ENCODE results near the gene XPC.

DNA sequence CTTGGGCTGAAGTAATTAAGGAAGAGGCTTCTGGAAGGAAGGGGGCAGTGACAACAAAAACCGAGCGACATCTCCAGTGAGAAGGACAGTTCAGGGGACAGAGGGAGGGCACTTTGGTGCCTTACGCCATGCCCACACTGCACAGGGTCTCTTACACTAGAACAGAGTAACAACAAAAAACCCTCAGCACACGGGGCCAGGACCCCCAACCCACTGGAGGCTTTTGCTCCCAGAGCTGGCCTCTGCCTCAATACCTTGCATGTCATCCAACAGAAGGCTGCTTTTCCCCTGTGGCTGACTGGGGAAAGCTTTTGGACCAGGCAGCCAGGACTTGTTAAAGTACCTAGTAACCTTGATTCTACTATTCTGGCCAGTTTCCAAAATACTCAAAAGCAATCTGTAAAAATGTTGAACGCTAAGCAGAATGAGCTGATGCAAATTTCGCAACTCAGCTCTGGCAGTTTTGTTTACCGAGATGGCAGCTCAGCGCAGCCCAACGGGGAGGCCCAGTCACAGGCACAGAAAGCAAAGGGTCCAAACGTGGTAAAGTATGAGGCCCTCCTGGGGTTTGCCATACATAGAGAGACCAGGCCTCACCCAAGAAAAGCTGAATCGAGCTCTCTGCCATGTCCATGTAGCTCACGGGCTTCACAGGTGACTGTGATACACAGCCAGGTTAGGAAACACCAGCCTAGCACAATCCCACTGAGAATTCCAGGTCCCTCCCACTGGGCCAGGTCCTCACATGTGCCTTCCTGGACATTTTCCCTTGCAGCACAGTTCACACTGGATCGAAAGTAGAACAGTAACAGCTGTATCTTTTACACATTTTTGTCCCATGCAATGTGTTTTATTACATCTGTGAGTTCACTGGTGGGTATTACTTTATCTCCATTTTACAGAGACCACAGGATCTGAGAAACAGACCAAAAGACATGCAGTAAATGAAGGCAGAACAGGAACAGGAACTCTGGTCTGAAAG lies 59.7 kb downstream of the XPC start:
- TF ChIP-seq POLR2AphosphoS5 (IDR thresholded peaks at IDR 0.05; ENCODE audit: low read depth, low read length), result no peak
- TF ChIP-seq TAF1 (IDR thresholded peaks at IDR 0.05; ENCODE audit: borderline replicate concordance, insufficient read depth, low read length), result no peak
- no peak for TF ChIP-seq SIN3A (IDR thresholded peaks at IDR 0.05; ENCODE audit: borderline replicate concordance, insufficient read depth, low read length)
- TF ChIP-seq, protein P1, sequence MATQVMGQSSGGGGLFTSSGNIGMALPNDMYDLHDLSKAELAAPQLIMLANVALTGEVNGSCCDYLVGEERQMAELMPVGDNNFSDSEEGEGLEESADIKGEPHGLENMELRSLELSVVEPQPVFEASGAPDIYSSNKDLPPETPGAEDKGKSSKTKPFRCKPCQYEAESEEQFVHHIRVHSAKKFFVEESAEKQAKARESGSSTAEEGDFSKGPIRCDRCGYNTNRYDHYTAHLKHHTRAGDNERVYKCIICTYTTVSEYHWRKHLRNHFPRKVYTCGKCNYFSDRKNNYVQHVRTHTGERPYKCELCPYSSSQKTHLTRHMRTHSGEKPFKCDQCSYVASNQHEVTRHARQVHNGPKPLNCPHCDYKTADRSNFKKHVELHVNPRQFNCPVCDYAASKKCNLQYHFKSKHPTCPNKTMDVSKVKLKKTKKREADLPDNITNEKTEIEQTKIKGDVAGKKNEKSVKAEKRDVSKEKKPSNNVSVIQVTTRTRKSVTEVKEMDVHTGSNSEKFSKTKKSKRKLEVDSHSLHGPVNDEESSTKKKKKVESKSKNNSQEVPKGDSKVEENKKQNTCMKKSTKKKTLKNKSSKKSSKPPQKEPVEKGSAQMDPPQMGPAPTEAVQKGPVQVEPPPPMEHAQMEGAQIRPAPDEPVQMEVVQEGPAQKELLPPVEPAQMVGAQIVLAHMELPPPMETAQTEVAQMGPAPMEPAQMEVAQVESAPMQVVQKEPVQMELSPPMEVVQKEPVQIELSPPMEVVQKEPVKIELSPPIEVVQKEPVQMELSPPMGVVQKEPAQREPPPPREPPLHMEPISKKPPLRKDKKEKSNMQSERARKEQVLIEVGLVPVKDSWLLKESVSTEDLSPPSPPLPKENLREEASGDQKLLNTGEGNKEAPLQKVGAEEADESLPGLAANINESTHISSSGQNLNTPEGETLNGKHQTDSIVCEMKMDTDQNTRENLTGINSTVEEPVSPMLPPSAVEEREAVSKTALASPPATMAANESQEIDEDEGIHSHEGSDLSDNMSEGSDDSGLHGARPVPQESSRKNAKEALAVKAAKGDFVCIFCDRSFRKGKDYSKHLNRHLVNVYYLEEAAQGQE (IDR thresholded peaks at IDR 0.05; ENCODE audit: insufficient read depth in 1 of 2, low read depth in 2 of 2, low read length in 2 of 2), result no peak
